Measurements from ENCODE around the gene SNTB2.
"Not testable (repeated sequence)": the region's sequence is repeated elsewhere in the genome, so short reads cannot be mapped to it uniquely, and the experiment has no call there.

SNTB2 gene

GRCh38 chr16:69267633-69268032 lies 80.7 kb downstream of the SNTB2 start:
- no peak overlapping the region for H3K27ac ChIP-seq (ENCODE audit: low read length)
- no peaks in the 10 kb centered on the region for H3K9me3 ChIP-seq (ENCODE audit: control insufficient read depth in 1 of 2, low read length in 2 of 2)
- peaks cover 5 to 11% of the 10 kb centered on the region in 2 donors for H3K36me3 ChIP-seq (ENCODE audit: control insufficient read depth in 1 of 2, insufficient read depth in 2 of 2, low read length in 2 of 2)
- no peak overlapping the region for H3K4me3 ChIP-seq (ENCODE audit: low read depth in 1 of 2, low read length in 2 of 2)
- H3K27me3 ChIP-seq (ENCODE audit: low read depth, low read length), result no peaks in the 10 kb centered on the region
- no peaks in the 10 kb centered on the region for H3K4me1 ChIP-seq (ENCODE audit: control insufficient read depth in 1 of 2, insufficient read depth in 2 of 2, low read length in 2 of 2)

- no peaks in the 10 kb centered on the region for H3K27me3 ChIP-seq (ENCODE audit: low read depth, low read length)
These were observed 83.4 kb downstream of the SNTB2 start for GRCh38 chr16:69270395-69270794.

DNA sequence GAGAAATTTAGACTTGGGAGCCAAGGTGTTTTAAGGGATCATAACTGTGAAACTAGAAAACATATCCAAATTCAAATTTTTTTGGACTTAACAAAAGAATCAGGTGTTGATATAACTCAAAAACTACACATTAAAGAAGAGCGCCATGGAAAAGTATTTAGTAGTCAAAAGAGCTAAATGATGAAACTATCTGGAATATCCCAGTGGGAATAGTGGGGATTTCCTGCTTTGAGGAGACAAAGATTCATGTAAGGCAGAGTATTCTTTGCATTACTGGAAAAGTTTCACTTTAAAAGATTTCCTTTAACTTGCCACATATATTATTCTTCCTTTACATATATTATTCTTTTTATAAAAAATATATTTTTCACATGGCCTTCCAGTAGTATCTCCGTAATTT lies 83.9 kb downstream of the SNTB2 start:
- Histone ChIP-seq H3K27ac (ENCODE audit: low read length) (no peak overlapping the region), H3K9me3 (ENCODE audit: control insufficient read depth in 1 of 2, low read length in 2 of 2) (no peaks in the 10 kb centered on the region), H3K27me3 (ENCODE audit: low read depth, low read length) (no peaks in the 10 kb centered on the region), H3K4me3 (ENCODE audit: low read depth in 1 of 2, low read length in 2 of 2) (no peak overlapping the region), H3K4me1 (ENCODE audit: control insufficient read depth in 1 of 2, insufficient read depth in 2 of 2, low read length in 2 of 2) (peaks cover 0 to 6% of the 10 kb centered on the region in 2 donors), H3K36me3 (ENCODE audit: control insufficient read depth in 1 of 2, insufficient read depth in 2 of 2, low read length in 2 of 2) (peaks cover 5 to 8% of the 10 kb centered on the region in 2 donors)

More at GRCh38 chr16:69270395-69270794, 83.4 kb downstream of the SNTB2 start:
- peaks cover 5 to 8% of the 10 kb centered on the region in 2 donors for H3K36me3 ChIP-seq (ENCODE audit: control insufficient read depth in 1 of 2, insufficient read depth in 2 of 2, low read length in 2 of 2)
- H3K9me3 ChIP-seq (ENCODE audit: control insufficient read depth in 1 of 2, low read length in 2 of 2), result no peaks in the 10 kb centered on the region
- H3K4me1 ChIP-seq (ENCODE audit: control insufficient read depth in 1 of 2, insufficient read depth in 2 of 2, low read length in 2 of 2), result peaks cover 0 to 1% of the 10 kb centered on the region in 2 donors
- H3K4me3 ChIP-seq (ENCODE audit: low read depth in 1 of 2, low read length in 2 of 2), result no peak overlapping the region
- no peak overlapping the region for H3K27ac ChIP-seq (ENCODE audit: low read length)

DNA sequence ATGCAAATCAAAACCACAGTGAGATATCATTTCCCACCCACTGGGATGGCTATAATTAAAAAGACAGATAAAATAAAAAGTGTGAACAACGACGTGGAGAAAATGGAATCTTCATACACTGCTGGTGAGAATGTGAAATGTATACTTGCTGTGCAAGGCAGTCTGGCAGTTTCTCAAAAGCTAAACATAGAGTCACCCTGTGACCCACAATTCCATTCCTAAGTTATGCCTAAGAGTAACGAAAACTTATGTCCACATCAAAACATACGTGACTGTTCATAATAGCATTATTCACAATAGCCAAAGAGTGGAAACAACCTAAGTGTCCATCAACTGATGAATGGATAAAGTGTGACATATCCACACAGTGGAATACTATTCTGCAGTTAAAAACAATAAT lies 86.0 kb downstream of the SNTB2 start:
- Histone ChIP-seq H3K27ac (ENCODE audit: low read length) (no peak overlapping the region), H3K4me3 (ENCODE audit: low read depth in 1 of 2, low read length in 2 of 2) (no peak overlapping the region), H3K4me1 (ENCODE audit: control insufficient read depth in 1 of 2, insufficient read depth in 2 of 2, low read length in 2 of 2) (peaks cover 3 to 16% of the 10 kb centered on the region in 2 donors), H3K36me3 (ENCODE audit: control insufficient read depth in 1 of 2, insufficient read depth in 2 of 2, low read length in 2 of 2) (peaks cover 5 to 8% of the 10 kb centered on the region in 2 donors), H3K27me3 (ENCODE audit: low read depth, low read length) (no peaks in the 10 kb centered on the region), H3K9me3 (ENCODE audit: control insufficient read depth in 1 of 2, low read length in 2 of 2) (no peaks in the 10 kb centered on the region)

DNA sequence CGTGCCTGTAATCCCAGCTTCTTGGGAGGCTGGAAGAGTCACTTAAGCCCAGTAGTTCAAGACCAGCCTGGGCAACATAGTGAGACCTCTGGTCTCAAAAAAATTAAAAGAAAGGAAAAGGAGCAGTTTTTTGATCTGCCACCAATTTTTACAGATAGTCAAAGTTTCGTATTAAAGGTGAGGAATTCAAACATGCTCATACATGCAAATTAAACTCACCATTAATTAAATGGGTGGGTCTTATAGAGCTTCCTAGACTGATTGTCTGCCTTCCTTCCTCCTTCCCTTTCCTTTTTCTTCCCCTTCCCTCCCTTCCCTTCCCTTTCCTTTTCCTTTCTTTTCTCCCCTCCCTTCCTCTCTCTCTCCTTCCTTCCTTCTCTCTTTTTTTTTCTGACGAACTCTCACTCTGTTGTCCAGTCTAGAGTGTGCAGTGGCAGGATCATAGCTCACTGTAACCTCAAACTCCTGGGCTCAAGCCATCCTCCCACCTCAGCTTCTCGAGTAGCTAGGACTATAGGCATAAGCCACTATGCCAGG lies 87.8 kb downstream of the SNTB2 start:
- H3K36me3 ChIP-seq (ENCODE audit: control insufficient read depth in 1 of 2, insufficient read depth in 2 of 2, low read length in 2 of 2), result peaks cover 5 to 8% of the 10 kb centered on the region in 2 donors
- peaks cover 3 to 16% of the 10 kb centered on the region in 2 donors for H3K4me1 ChIP-seq (ENCODE audit: control insufficient read depth in 1 of 2, insufficient read depth in 2 of 2, low read length in 2 of 2)
- H3K4me3 ChIP-seq (ENCODE audit: low read depth in 1 of 2, low read length in 2 of 2), result no peak overlapping the region
- H3K9me3 ChIP-seq (ENCODE audit: control insufficient read depth in 1 of 2, low read length in 2 of 2), result no peaks in the 10 kb centered on the region
- H3K27ac ChIP-seq (ENCODE audit: low read length), result peak overlapping the region; percentile 6
- H3K27me3 ChIP-seq (ENCODE audit: low read depth, low read length), result no peaks in the 10 kb centered on the region

- H3K4me1 ChIP-seq (ENCODE audit: control insufficient read depth in 1 of 2, insufficient read depth in 2 of 2, low read length in 2 of 2), result peaks cover 3 to 16% of the 10 kb centered on the region in 2 donors
- no peaks in the 10 kb centered on the region for H3K9me3 ChIP-seq (ENCODE audit: control insufficient read depth in 1 of 2, low read length in 2 of 2)
- peaks cover 0 to 5% of the 10 kb centered on the region in 2 donors for H3K36me3 ChIP-seq (ENCODE audit: control insufficient read depth in 1 of 2, insufficient read depth in 2 of 2, low read length in 2 of 2)
- H3K27me3 ChIP-seq (ENCODE audit: low read depth, low read length), result no peaks in the 10 kb centered on the region
- H3K27ac ChIP-seq (ENCODE audit: low read length), result peak overlapping the region; percentile 6
- H3K4me3 ChIP-seq (ENCODE audit: low read depth in 1 of 2, low read length in 2 of 2), result no peak overlapping the region
These were observed 89.5 kb downstream of the SNTB2 start for GRCh38 chr16:69276148-69277115.

GRCh38 chr16:69277413-69277812 lies 90.4 kb downstream of the SNTB2 start:
- H3K36me3 ChIP-seq (ENCODE audit: control insufficient read depth in 1 of 2, insufficient read depth in 2 of 2, low read length in 2 of 2), result no peaks in the 10 kb centered on the region
- H3K27me3 ChIP-seq (ENCODE audit: low read depth, low read length), result no peaks in the 10 kb centered on the region
- H3K9me3 ChIP-seq (ENCODE audit: control insufficient read depth in 1 of 2, low read length in 2 of 2), result no peaks in the 10 kb centered on the region
- peaks cover 3 to 16% of the 10 kb centered on the region in 2 donors for H3K4me1 ChIP-seq (ENCODE audit: control insufficient read depth in 1 of 2, insufficient read depth in 2 of 2, low read length in 2 of 2)
- no peak overlapping the region for H3K27ac ChIP-seq (ENCODE audit: low read length)
- no peak overlapping the region for H3K4me3 ChIP-seq (ENCODE audit: low read depth in 1 of 2, low read length in 2 of 2)

DNA sequence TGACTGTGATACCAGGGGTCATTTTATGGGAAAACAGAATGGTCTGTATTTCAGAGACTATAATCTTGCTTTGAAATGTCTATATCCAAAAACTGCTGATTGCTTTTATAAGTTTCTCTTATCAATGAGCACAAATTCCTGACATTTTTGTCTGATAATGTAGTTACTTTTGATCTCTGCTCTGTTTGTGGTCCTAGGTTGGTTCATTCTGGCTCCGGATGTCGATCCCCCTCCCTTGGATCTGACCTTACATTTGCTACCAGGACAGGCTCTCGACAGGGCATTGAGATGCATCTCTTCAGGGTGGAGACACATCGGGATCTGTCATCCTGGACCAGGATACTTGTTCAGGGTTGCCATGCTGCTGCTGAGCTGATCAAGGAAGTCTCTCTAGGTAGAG lies 96.9 kb downstream of the SNTB2 start:
- Histone ChIP-seq H3K27me3 (ENCODE audit: low read depth, low read length) (no peaks in the 10 kb centered on the region), H3K27ac (ENCODE audit: low read length) (no peak overlapping the region), H3K9me3 (ENCODE audit: control insufficient read depth in 1 of 2, low read length in 2 of 2) (no peaks in the 10 kb centered on the region), H3K36me3 (ENCODE audit: control insufficient read depth in 1 of 2, insufficient read depth in 2 of 2, low read length in 2 of 2) (peaks cover 4 to 14% of the 10 kb centered on the region in 2 donors), H3K4me1 (ENCODE audit: control insufficient read depth in 1 of 2, insufficient read depth in 2 of 2, low read length in 2 of 2) (no peaks in the 10 kb centered on the region), H3K4me3 (ENCODE audit: low read depth in 1 of 2, low read length in 2 of 2) (no peak overlapping the region)

DNA sequence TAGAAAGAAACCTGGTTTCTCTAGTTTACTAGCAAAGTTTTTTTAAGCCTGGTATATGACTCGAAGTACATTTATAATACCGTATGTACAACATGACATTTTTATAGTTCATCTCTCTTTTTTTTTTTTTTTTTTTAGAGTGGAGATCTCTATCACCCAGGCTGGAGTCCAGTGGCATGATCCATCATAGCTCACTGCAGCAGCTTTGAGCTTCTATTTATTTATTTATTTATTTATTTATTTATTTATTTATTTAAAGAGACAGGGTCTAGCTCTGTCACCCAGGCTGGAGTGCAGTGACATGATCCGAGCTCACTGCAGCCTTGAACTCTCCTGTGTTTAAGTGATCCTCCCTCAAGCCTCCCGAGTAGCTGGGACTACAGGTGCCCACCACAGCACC lies 98.3 kb downstream of the SNTB2 start:
- Histone ChIP-seq H3K4me1 (ENCODE audit: control insufficient read depth in 1 of 2, insufficient read depth in 2 of 2, low read length in 2 of 2) (no peaks in the 10 kb centered on the region), H3K36me3 (ENCODE audit: control insufficient read depth in 1 of 2, insufficient read depth in 2 of 2, low read length in 2 of 2) (peaks cover 4 to 14% of the 10 kb centered on the region in 2 donors)

DNA sequence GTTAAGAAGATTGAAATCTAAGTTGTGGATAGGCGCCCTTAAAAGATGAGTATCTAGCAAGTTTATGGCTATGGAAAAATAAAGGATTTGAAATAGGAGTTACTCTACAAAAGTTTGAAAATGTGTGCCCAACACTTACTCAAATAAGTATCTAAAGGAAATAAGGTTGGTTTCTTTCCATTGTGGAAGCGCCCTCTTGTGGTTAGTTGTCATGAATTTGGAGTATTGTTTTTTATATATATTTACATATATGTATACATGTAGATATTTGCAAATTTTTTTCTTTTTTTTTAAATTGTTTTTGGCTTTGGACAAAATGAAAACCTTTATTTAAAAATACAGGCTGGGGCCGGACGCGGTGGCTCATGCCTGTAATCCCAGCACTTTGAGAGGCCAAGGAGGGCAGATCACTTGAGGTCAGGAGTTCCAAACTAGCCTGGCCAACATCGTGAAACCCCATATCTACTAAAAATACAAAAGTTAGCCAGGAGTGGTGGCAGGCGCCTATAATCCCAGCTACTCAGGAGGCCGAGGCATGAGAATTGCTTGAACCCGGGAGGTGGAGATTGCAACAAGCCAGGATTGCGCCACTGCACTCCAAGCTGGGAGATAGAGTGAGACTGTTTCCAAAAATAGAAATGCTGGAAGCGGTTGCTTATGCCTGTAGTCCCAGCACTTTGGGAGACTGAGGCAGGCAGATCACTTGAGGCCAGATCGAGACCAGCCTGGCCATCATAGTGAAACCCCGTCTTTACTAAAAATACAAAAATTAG lies 100.2 kb downstream of the SNTB2 start:
- H3K27ac ChIP-seq (ENCODE audit: low read length), result no peak overlapping the region
- no peaks in the 10 kb centered on the region for H3K9me3 ChIP-seq (ENCODE audit: control insufficient read depth in 1 of 2, low read length in 2 of 2)
- no peaks in the 10 kb centered on the region for H3K4me1 ChIP-seq (ENCODE audit: control insufficient read depth in 1 of 2, insufficient read depth in 2 of 2, low read length in 2 of 2)
- H3K36me3 ChIP-seq (ENCODE audit: control insufficient read depth in 1 of 2, insufficient read depth in 2 of 2, low read length in 2 of 2), result peaks cover 4 to 17% of the 10 kb centered on the region in 2 donors
- no peak overlapping the region for H3K4me3 ChIP-seq (ENCODE audit: low read depth in 1 of 2, low read length in 2 of 2)
- no peaks in the 10 kb centered on the region for H3K27me3 ChIP-seq (ENCODE audit: low read depth, low read length)

More for the DNA sequence above, 98.3 kb downstream of the SNTB2 start:
- Histone ChIP-seq H3K27ac (ENCODE audit: low read length) (no peak overlapping the region), H3K9me3 (ENCODE audit: control insufficient read depth in 1 of 2, low read length in 2 of 2) (no peaks in the 10 kb centered on the region), H3K27me3 (ENCODE audit: low read depth, low read length) (no peaks in the 10 kb centered on the region), H3K4me3 (ENCODE audit: low read depth in 1 of 2, low read length in 2 of 2) (no peak overlapping the region)

DNA sequence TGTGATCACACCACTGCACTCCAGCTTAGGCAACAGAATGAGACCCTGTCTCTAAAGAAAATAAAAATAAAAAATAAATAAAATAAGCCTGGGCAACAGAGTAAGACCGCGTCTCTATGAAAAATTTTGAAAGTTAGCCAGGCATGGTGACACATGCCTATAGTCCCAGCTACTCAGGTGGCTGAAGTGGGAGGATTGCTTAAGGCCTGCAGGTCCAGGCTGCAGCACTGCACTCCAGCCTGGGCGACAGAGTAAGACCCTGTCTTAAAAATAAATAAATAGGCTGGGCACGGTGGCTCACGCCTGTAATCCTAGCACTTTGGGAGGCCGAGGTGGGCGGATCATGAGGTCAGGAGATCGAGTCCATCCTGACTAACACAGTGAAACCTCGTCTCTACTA lies 104.7 kb downstream of the SNTB2 start:
- not testable (repeated sequence) for H3K36me3 ChIP-seq (ENCODE audit: control insufficient read depth in 1 of 2, insufficient read depth in 2 of 2, low read length in 2 of 2); H3K9me3 ChIP-seq (ENCODE audit: control insufficient read depth in 1 of 2, low read length in 2 of 2); H3K4me3 ChIP-seq (ENCODE audit: low read depth in 1 of 2, low read length in 2 of 2); H3K27ac ChIP-seq (ENCODE audit: low read length); H3K4me1 ChIP-seq (ENCODE audit: control insufficient read depth in 1 of 2, insufficient read depth in 2 of 2, low read length in 2 of 2); H3K27me3 ChIP-seq (ENCODE audit: low read depth, low read length)
